H1 (cell line): ENCODE measurements around the gene TMPRSS3. TPM values are rescaled to one million over a fixed set of nuclear protein-coding genes. Genes with fewer than 3 reads are reported as not detected.

Experiments
- CTCF ChIA-PET: fragments of 300-600 bp; sonication (Branson Sonifier 250); formaldehyde crosslinking; loops from one replicate; lab custom pipeline; 2021; ENCODE audit not compliant: partially characterized antibody; lab: Charles Lee
- POLR2A ChIA-PET: fragments of 300-600 bp; sonication (Branson Sonifier 250); formaldehyde crosslinking; loops from one replicate; lab custom pipeline; 2021; ENCODE audit warnings: inconsistent platforms; ENCODE audit not compliant: partially characterized antibody; lab: Charles Lee
- DNase-seq, 2 experiments: peaks; one replicate each; pipeline versions ENCODE4 v3.0.0 to v3.0.0-alpha.2; 2010 to 2022; ENCODE audit warnings: low spot score in 2 of 2, low read depth in 1 of 2, mixed read lengths in 1 of 2
- FAIRE-seq: peaks from 2 replicates; lab custom pipeline; 2011; peaks lifted over from hg19 to GRCh38; lab: Jason Lieb, UNC
- H2AFZ ChIP-seq: 2 replicates; pipeline ENCODE4 v1.8.1; 2012; ENCODE audit warnings: low read length, inconsistent platforms
- H2AK5ac ChIP-seq: 2 replicates; pipeline ENCODE4 v1.6.1; 2013; ENCODE audit warnings: low read depth, low read length
- H2BK120ac ChIP-seq: replicated peaks from 2 replicates; pipeline ENCODE3; 2013; ENCODE audit warnings: low read depth, low read length, inconsistent platforms
- H2BK12ac ChIP-seq: 2 replicates; pipeline ENCODE4 v1.6.1; 2013; ENCODE audit warnings: low read depth, low read length
- H2BK15ac ChIP-seq: 2 replicates; pipeline ENCODE4 v1.6.1; 2013; ENCODE audit warnings: low read length
- H2BK20ac ChIP-seq: 2 replicates; pipeline ENCODE4 v1.6.1; 2013; ENCODE audit warnings: low read length
- H2BK5ac ChIP-seq: 2 replicates; pipeline ENCODE4 v1.6.1; 2013; ENCODE audit warnings: low read depth, low read length
- H3K14ac ChIP-seq: 2 replicates; pipeline ENCODE4 v1.6.1; 2013; ENCODE audit warnings: inconsistent platforms; ENCODE audit not compliant: insufficient read length
- H3K18ac ChIP-seq: 2 replicates; pipeline ENCODE4 v1.6.1; 2013; ENCODE audit warnings: low read length; ENCODE audit errors: extremely low read depth
- H3K23ac ChIP-seq: 2 replicates; pipeline ENCODE4 v1.6.1; 2013; ENCODE audit warnings: inconsistent platforms; ENCODE audit not compliant: insufficient read length
- H3K23me2 ChIP-seq: 2 replicates; pipeline ENCODE4 v1.6.1; 2013; ENCODE audit warnings: low read depth, low read length
- H3K27ac ChIP-seq: 2 replicates; pipeline ENCODE4 v1.6.1; 2011; ENCODE audit warnings: low read depth, low read length, inconsistent platforms
- H3K27me3 ChIP-seq, 4 experiments: replicated peaks in 1 of 4; 1 replicate in 1 of 4; 2 replicates in 3 of 4; pipeline versions ENCODE4 v1.6.1 to v1.8.1; 2011 to 2013; ENCODE audit warnings: low read length in 3 of 4, mild to moderate bottlenecking in 3 of 4, inconsistent platforms in 2 of 4, mixed read lengths in 2 of 4, moderate library complexity in 1 of 4; ENCODE audit not compliant: control insufficient read depth in 3 of 4, insufficient read depth in 3 of 4; ENCODE audit errors: extremely low read depth in 1 of 4
- H3K36me3 ChIP-seq, 4 experiments: 2 replicates each; pipeline versions ENCODE4 v1.6.1 to v1.8.1; 2011 to 2013; ENCODE audit warnings: mild to moderate bottlenecking in 4 of 4, low read length in 3 of 4, moderate library complexity in 2 of 4, control low read depth in 1 of 4, inconsistent platforms in 1 of 4; ENCODE audit not compliant: insufficient read depth in 4 of 4, control insufficient read depth in 2 of 4
- H3K4ac ChIP-seq: replicated peaks from 2 replicates; pipeline ENCODE3; 2013; ENCODE audit warnings: low read length, low read depth, mixed read lengths, inconsistent platforms; ENCODE audit not compliant: insufficient read length
- H3K4me1 ChIP-seq, 4 experiments: replicated peaks in 1 of 4; 1 replicate in 1 of 4; 2 replicates in 3 of 4; pipeline versions ENCODE4 v1.6.1 to v1.8.1; 2011 to 2013; ENCODE audit warnings: low read length in 3 of 4, inconsistent platforms in 2 of 4, mixed read lengths in 1 of 4; ENCODE audit not compliant: insufficient read depth in 4 of 4, control insufficient read depth in 3 of 4
- H3K4me2 ChIP-seq, 2 experiments: 2 replicates each; pipeline versions ENCODE4 v1.6.1 to v1.8.1; 2011 to 2013; ENCODE audit warnings: low read depth in 2 of 2, low read length in 2 of 2, control low read depth in 1 of 2, inconsistent platforms in 1 of 2, mild to moderate bottlenecking in 1 of 2; ENCODE audit not compliant: insufficient read depth in 1 of 2
- H3K4me3 ChIP-seq, 4 experiments: fragments of 200-600, 300-600 bp in 1 of 4; sonication (generic), shearing (Covaris generic), sonication (Bioruptor Twin) in 1 of 4; 2 replicates each; pipeline versions ENCODE4 v1.5.1 to v1.8.1; 2011 to 2016; ENCODE audit warnings: low read length in 4 of 4, low read depth in 3 of 4, control low read depth in 2 of 4, inconsistent platforms in 2 of 4, mild to moderate bottlenecking in 2 of 4, mixed read lengths in 1 of 4, moderate library complexity in 1 of 4; ENCODE audit not compliant: insufficient read depth in 2 of 4; ENCODE audit errors: extremely low read depth in 1 of 4
- H3K56ac ChIP-seq: replicated peaks from 2 replicates; pipeline ENCODE3; 2013; ENCODE audit warnings: low read depth, mild to moderate bottlenecking, mixed read lengths, low read length, inconsistent platforms; ENCODE audit not compliant: insufficient read length
- H3K79me1 ChIP-seq: 2 replicates; pipeline ENCODE4 v1.6.1; 2013; ENCODE audit warnings: low read depth, low read length, control low read depth
- H3K79me2 ChIP-seq, 2 experiments: 2 replicates each; pipeline versions ENCODE4 v1.6.1 to v1.8.1; 2012 to 2013; ENCODE audit warnings: low read length in 2 of 2, mild to moderate bottlenecking in 2 of 2, inconsistent platforms in 1 of 2; ENCODE audit not compliant: insufficient read depth in 2 of 2, control insufficient read depth in 1 of 2
- H3K9ac ChIP-seq, 4 experiments: replicated peaks in 1 of 4; 1 replicate in 1 of 4; 2 replicates in 3 of 4; pipeline versions ENCODE4 v1.6.1 to v1.8.1; 2011 to 2013; ENCODE audit warnings: low read depth in 3 of 4, low read length in 3 of 4, control low read depth in 2 of 4, mild to moderate bottlenecking in 2 of 4, moderate library complexity in 2 of 4, inconsistent platforms in 1 of 4; ENCODE audit errors: extremely low read depth in 1 of 4
- H3K9me3 ChIP-seq, 2 experiments: 2 replicates each; pipeline versions ENCODE4 v1.6.1 to v1.8.1; 2012 to 2013; ENCODE audit warnings: mild to moderate bottlenecking in 2 of 2, moderate library complexity in 2 of 2, control low read depth in 1 of 2, inconsistent platforms in 1 of 2, low read depth in 1 of 2, low read length in 1 of 2, mixed read lengths in 1 of 2; ENCODE audit not compliant: insufficient read depth in 2 of 2
- H4K20me1 ChIP-seq, 2 experiments: replicated peaks in 1 of 2; 2 replicates each; pipeline versions ENCODE3 to v1.8.1; 2011 to 2013; ENCODE audit warnings: inconsistent platforms in 2 of 2, low read length in 2 of 2, mild to moderate bottlenecking in 1 of 2; ENCODE audit not compliant: insufficient read depth in 2 of 2, control insufficient read depth in 1 of 2
- H4K5ac ChIP-seq: 2 replicates; pipeline ENCODE4 v1.6.1; 2013; ENCODE audit warnings: low read length, low read depth, mixed read lengths, inconsistent platforms; ENCODE audit not compliant: insufficient read length
- H4K8ac ChIP-seq: 2 replicates; pipeline ENCODE4 v1.8.0; 2013; ENCODE audit warnings: mild to moderate bottlenecking, moderate library complexity, low read length, inconsistent platforms; ENCODE audit not compliant: insufficient read depth; ENCODE audit errors: extremely low read depth
- H4K91ac ChIP-seq: replicated peaks from 2 replicates; pipeline ENCODE3; 2013; ENCODE audit warnings: low read length, mixed read lengths, inconsistent platforms; ENCODE audit not compliant: insufficient read length
- HDAC2 ChIP-seq, 2 experiments: fragments of 300-600 bp in 1 of 2; sonication (generic) in 1 of 2; IDR thresholded peaks; 2 replicates each; pipeline ENCODE4 v1.6.1; 2011 to 2012; ENCODE audit warnings: low read depth in 2 of 2, low read length in 2 of 2, mild to moderate bottlenecking in 2 of 2, moderate library complexity in 2 of 2, borderline replicate concordance in 1 of 2, inconsistent platforms in 1 of 2
- KDM1A ChIP-seq: fragments of 200-600, 300-600 bp; sonication (generic); IDR thresholded peaks from 2 replicates; pipeline ENCODE4 v1.7.1; 2016; ENCODE audit warnings: mild to moderate bottlenecking, low read length, borderline replicate concordance
- RAD21 ChIP-seq, 2 experiments: IDR thresholded peaks in 1 of 2; conservative IDR thresholded peaks in 1 of 2; 2 replicates each; pipeline ENCODE4 v1.6.1; 2011; ENCODE audit warnings: low read depth in 2 of 2, low read length in 2 of 2, improper control_type of control experiment in 1 of 2, inconsistent platforms in 1 of 2, mild to moderate bottlenecking in 1 of 2, moderate library complexity in 1 of 2
- RNF2 ChIP-seq: fragments of 200-900, 300-1000 bp; sonication (generic); IDR thresholded peaks from 2 replicates; pipeline ENCODE4 v1.7.1; 2016; ENCODE audit warnings: borderline replicate concordance, low read depth, mild to moderate bottlenecking, antibody characterized with exemption, low read length; ENCODE audit not compliant: poor library complexity, severe bottlenecking; ENCODE audit errors: missing control alignments
- WGBS, 2 experiments: shearing (Covaris generic) in 1 of 2; methylation state at CpG; one replicate each; pipeline versions ENCODE4 v1.1.6 to v1.1.7; 2013 to 2015; ENCODE audit warnings: low lambda C conversion rate in 2 of 2, mixed read lengths in 2 of 2, inconsistent platforms in 1 of 2, low coverage in 1 of 2, missing lambda C conversion rate in 1 of 2; ENCODE audit not compliant: insufficient replicate concordance in 2 of 2, insufficient coverage in 1 of 2, insufficient read length in 1 of 2; ENCODE audit errors: extremely low coverage in 1 of 2, missing lambda C conversion rate in 1 of 2; 5-methylcytosine and 5-hydroxymethylcytosine counted together
- polyA plus RNA-seq, 7 experiments: library from polyadenylated mRNA; depleted of rRNA in 3 of 7; stranded (reverse) in 5 of 7; unstranded in 2 of 7; fragments of >200 nt in 5 of 7; fragments of 200-250 nt in 2 of 7; gene quantifications; 1 replicate in 5 of 7; 2 replicates in 1 of 7; 4 replicates in 1 of 7; pipeline versions ENCODE4 v1.2.1 to v1.2.3, GENCODE V29; 2011 to 2013; ENCODE audit warnings: missing spikeins in 2 of 7, mixed read lengths in 2 of 7
- total RNA-seq: library from RNA; stranded (reverse); fragmentation: NEBNext Ultra II Directional; extraction: Animal tissue kit (Norgen Biotek cat#: 25700); gene quantifications from 2 replicates; pipeline ENCODE4 v1.2.1, GENCODE V29; 2021
- TF ChIP-seq, protein P1 (sequence below), 3 experiments: IDR thresholded peaks; 1 replicate in 2 of 3; 2 replicates in 1 of 3; pipeline versions ENCODE4 v1.5.1 to v1.6.1; 2011; ENCODE audit warnings: low read length in 3 of 3, mild to moderate bottlenecking in 3 of 3, inconsistent platforms in 2 of 3, low read depth in 1 of 3, moderate library complexity in 1 of 3; ENCODE audit not compliant: insufficient read depth in 1 of 3; ENCODE audit errors: control extremely low read depth in 1 of 3

TMPRSS3 gene
- total and polyA plus RNA-seq, 2 of the 8 experiments (the other 6 are each of a cell fraction or from before 2014, with no cell fraction given): 0.38 TPM; not detected in 1

DNA sequence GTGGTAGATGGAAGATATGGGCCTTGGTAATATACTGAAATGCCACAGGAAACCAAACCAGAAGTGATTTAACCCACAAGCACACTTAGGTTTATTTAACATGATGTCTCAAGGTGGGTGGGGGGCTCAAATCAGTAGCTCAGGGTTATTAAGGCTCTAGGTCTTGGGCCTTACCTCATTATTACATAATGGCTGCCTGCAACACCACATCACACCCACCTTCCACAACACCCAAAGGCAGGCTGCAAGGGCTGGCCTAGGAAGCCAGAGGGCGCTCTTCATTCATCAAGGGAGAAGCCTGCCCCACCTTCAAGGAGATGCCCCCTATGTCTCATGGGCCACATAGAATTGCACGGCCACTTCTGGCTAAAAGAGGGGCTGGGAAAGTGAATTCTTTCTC, 35.5 kb downstream of the TMPRSS3 start:
- no peak for FAIRE-seq
- H3K4me3 ChIP-seq: no peak overlapping the region
- no peak overlapping the region for H2BK12ac ChIP-seq
- H3K79me1 ChIP-seq: no peaks in the 10 kb centered on the region; the same call in 1 of the 2 replicates
- H4K20me1 ChIP-seq: no peaks in the 10 kb centered on the region
- H3K18ac ChIP-seq: no peak overlapping the region
- CTCF ChIA-PET: interaction anchor here (1.0 to 5.0 kb wide), 11 partner anchors 9 to 107 kb away, joined by 3 to 28 read pairs (median 6); no protein-coding TSS in a partner anchor
- no peaks in the 10 kb centered on the region for H3K23me2 ChIP-seq
- peak; percentile 97 for TF ChIP-seq KDM1A
- TF ChIP-seq, protein P1, sequence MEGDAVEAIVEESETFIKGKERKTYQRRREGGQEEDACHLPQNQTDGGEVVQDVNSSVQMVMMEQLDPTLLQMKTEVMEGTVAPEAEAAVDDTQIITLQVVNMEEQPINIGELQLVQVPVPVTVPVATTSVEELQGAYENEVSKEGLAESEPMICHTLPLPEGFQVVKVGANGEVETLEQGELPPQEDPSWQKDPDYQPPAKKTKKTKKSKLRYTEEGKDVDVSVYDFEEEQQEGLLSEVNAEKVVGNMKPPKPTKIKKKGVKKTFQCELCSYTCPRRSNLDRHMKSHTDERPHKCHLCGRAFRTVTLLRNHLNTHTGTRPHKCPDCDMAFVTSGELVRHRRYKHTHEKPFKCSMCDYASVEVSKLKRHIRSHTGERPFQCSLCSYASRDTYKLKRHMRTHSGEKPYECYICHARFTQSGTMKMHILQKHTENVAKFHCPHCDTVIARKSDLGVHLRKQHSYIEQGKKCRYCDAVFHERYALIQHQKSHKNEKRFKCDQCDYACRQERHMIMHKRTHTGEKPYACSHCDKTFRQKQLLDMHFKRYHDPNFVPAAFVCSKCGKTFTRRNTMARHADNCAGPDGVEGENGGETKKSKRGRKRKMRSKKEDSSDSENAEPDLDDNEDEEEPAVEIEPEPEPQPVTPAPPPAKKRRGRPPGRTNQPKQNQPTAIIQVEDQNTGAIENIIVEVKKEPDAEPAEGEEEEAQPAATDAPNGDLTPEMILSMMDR (IDR thresholded peaks at IDR 0.05; ENCODE audit: control extremely low read depth in 1 of 3, insufficient read depth in 1 of 3, low read depth in 1 of 3, low read length in 3 of 3): peak; percentile 60 to 70 (median 66)
- peak in 1 of 2 experiments; percentile 83; a peak in 1 of 4 replicates for TF ChIP-seq HDAC2 (IDR thresholded peaks at IDR 0.05; ENCODE audit: borderline replicate concordance in 1 of 2, low read depth in 2 of 2, low read length in 2 of 2)
- TF ChIP-seq RAD21 (IDR thresholded peaks at IDR 0.05 in 1 of 2, conservative IDR thresholded peaks at IDR 0.05 in 1 of 2; ENCODE audit: low read depth in 2 of 2, low read length in 2 of 2): peak; percentile 64 to 75
- TF ChIP-seq RNF2: no peak
- H3K56ac ChIP-seq: no peak overlapping the region
- no peak overlapping the region for H2AK5ac ChIP-seq
- no peaks in the 10 kb centered on the region for H3K36me3 ChIP-seq
- H3K4ac ChIP-seq: no peak overlapping the region
- no peak overlapping the region for H2BK120ac ChIP-seq
- H3K79me2 ChIP-seq: no peaks in the 10 kb centered on the region
- no peak overlapping the region for H2BK15ac ChIP-seq
- H2BK20ac ChIP-seq: no peak overlapping the region
- H4K91ac ChIP-seq: no peak overlapping the region
- H4K8ac ChIP-seq: no peak overlapping the region
- POLR2A ChIA-PET: interaction anchor here (1.1 kb wide), 1 partner anchor 14 kb away, joined by 3 read pairs; no protein-coding TSS in a partner anchor
- H3K4me1 ChIP-seq: no peaks in the 10 kb centered on the region
- no peak overlapping the region for H4K5ac ChIP-seq
- H3K23ac ChIP-seq: no peak overlapping the region
- peaks cover 8 to 9% of the 10 kb centered on the region in 2 experiments for H3K9me3 ChIP-seq
- H3K9ac ChIP-seq: no peak overlapping the region
- no peak overlapping the region for H2BK5ac ChIP-seq
- no peak overlapping the region for H3K27ac ChIP-seq
- no peak for DNase-seq
- H3K27me3 ChIP-seq: no peaks in the 10 kb centered on the region
- H2AFZ ChIP-seq: no peak overlapping the region
- H3K4me2 ChIP-seq: no peak overlapping the region
- H3K14ac ChIP-seq: no peak overlapping the region
- WGBS, 2 experiments: 62% methylated on average over 2 of the region's 2 CpGs; no CpG with 5 or more reads in 1 of the 2 experiments
